HepG2 (cell line): ENCODE measurements around the gene MAP2K1. TPM values are rescaled to one million over a fixed set of nuclear protein-coding genes. Genes with fewer than 3 reads are reported as not detected.

ENCODE experiments used
- ARHGAP35 ChIP-seq: sonication (generic); formaldehyde crosslinking; IDR thresholded peaks from 2 replicates; pipeline ENCODE4 v1.9.0; 2022; ENCODE audit warnings: mild to moderate bottlenecking, inconsistent platforms, moderate library complexity, missing genetic modification reagents, borderline replicate concordance
- CBX1 ChIP-seq: IDR thresholded peaks from one replicate; pipeline ENCODE4 v1.6.1; 2016; ENCODE audit warnings: antibody characterized with exemption, low read depth
- CBX5 ChIP-seq: sonication (generic); formaldehyde crosslinking; IDR thresholded peaks from 2 replicates; pipeline ENCODE4 v1.4.0; 2020; ENCODE audit warnings: missing genetic modification reagents, borderline replicate concordance
- CREM ChIP-seq, 2 experiments: sonication (generic) in 1 of 2; formaldehyde crosslinking in 1 of 2; IDR thresholded peaks; 2 replicates each; pipeline versions ENCODE4 v1.4.0 to v1.6.1; 2016 to 2020; ENCODE audit warnings: antibody characterized with exemption in 1 of 2, mild to moderate bottlenecking in 1 of 2, missing genetic modification reagents in 1 of 2
- CTCF ChIP-seq: sonication (generic); formaldehyde crosslinking; IDR thresholded peaks from 2 replicates; pipeline ENCODE4 v1.5.0; 2020; ENCODE audit warnings: mild to moderate bottlenecking, missing genetic modification reagents, moderate library complexity
- ELF3 ChIP-seq: IDR thresholded peaks from 2 replicates; pipeline ENCODE4 v1.6.1; 2016; ENCODE audit warnings: missing genetic modification reagents, missing compliant biosample characterization
- HOXA5 ChIP-seq: sonication (generic); formaldehyde crosslinking; IDR thresholded peaks from 2 replicates; pipeline ENCODE4 v1.4.0; 2020; ENCODE audit warnings: missing genetic modification reagents
- MLX ChIP-seq: IDR thresholded peaks from 2 replicates; pipeline ENCODE4 v1.6.1; 2016
- NFYB ChIP-seq: sonication (generic); formaldehyde crosslinking; IDR thresholded peaks from 2 replicates; pipeline ENCODE4 v1.4.0; 2020; ENCODE audit warnings: missing genetic modification reagents
- PBX2 ChIP-seq: IDR thresholded peaks from 2 replicates; pipeline ENCODE4 v1.6.1; 2016; ENCODE audit warnings: control low read depth
- PHF8 ChIP-seq: sonication (generic); formaldehyde crosslinking; IDR thresholded peaks from 2 replicates; pipeline ENCODE4 v1.5.0; 2020; ENCODE audit warnings: missing genetic modification reagents
- SNAI1 ChIP-seq: sonication (generic); formaldehyde crosslinking; IDR thresholded peaks from 2 replicates; pipeline ENCODE4 v1.5.0; 2020; ENCODE audit warnings: mild to moderate bottlenecking, missing genetic modification reagents, borderline replicate concordance
- SYNCRIP ChIP-seq: fragments of 200-400 bp; formaldehyde crosslinking; IDR thresholded peaks from 2 replicates; pipeline ENCODE4 v1.6.1; 2018; ENCODE audit warnings: mild to moderate bottlenecking, low read depth, low read length; ENCODE audit not compliant: insufficient read depth
- TEAD3 ChIP-seq: optimal IDR thresholded peaks from 2 replicates; pipeline ENCODE3; 2016; ENCODE audit warnings: borderline replicate concordance
- TOPORS ChIP-seq: sonication (generic); formaldehyde crosslinking; IDR thresholded peaks from 2 replicates; pipeline ENCODE4 v1.8.0; 2023; ENCODE audit warnings: mild to moderate bottlenecking, missing genetic modification reagents
- TRIM24 ChIP-seq: sonication (generic); formaldehyde crosslinking; IDR thresholded peaks from 2 replicates; pipeline ENCODE4 v1.8.0; 2022; ENCODE audit warnings: mild to moderate bottlenecking, missing genetic modification reagents
- XRCC5 ChIP-seq: fragments of 200-400 bp; formaldehyde crosslinking; optimal IDR thresholded peaks from 2 replicates; pipeline ENCODE3; 2017; ENCODE audit warnings: mild to moderate bottlenecking, low read length
- ZBTB49 ChIP-seq: sonication (generic); formaldehyde crosslinking; IDR thresholded peaks from 2 replicates; pipeline ENCODE4 v1.4.0; 2020; ENCODE audit warnings: missing genetic modification reagents, borderline replicate concordance
- ZNF333 ChIP-seq: sonication (generic); formaldehyde crosslinking; IDR thresholded peaks from 2 replicates; pipeline ENCODE4 v1.4.0; 2020; ENCODE audit warnings: mild to moderate bottlenecking, missing genetic modification reagents, borderline replicate concordance
- ZNF33B ChIP-seq: sonication (generic); formaldehyde crosslinking; IDR thresholded peaks from 2 replicates; pipeline ENCODE4 v1.5.1; 2020; ENCODE audit warnings: mild to moderate bottlenecking, missing genetic modification reagents
- ZNF660 ChIP-seq: sonication (generic); formaldehyde crosslinking; IDR thresholded peaks from 2 replicates; pipeline ENCODE4 v1.5.1; 2020; ENCODE audit warnings: mild to moderate bottlenecking, low read depth, missing genetic modification reagents, borderline replicate concordance
- ZNF772 ChIP-seq: sonication (generic); formaldehyde crosslinking; IDR thresholded peaks from 2 replicates; pipeline ENCODE4 v1.5.0; 2020; ENCODE audit warnings: mild to moderate bottlenecking, missing genetic modification reagents
- polyA plus RNA-seq, 8 experiments: library from polyadenylated mRNA; depleted of rRNA in 3 of 8; stranded (reverse) in 7 of 8; unstranded in 1 of 8; fragments of >200 nt; fragmentation: Illumina TruSeq in 4 of 8; extraction: Trizol in 4 of 8; gene quantifications; 2 replicates each; pipeline versions ENCODE4 v1.2.1 to v1.2.3, GENCODE V29; 2011 to 2016; ENCODE audit warnings: low read depth in 4 of 8, missing spikeins in 1 of 8, mixed read lengths in 1 of 8; ENCODE audit not compliant: insufficient read depth in 1 of 8
- total RNA-seq, 5 experiments: library from RNA; depleted of rRNA; stranded (reverse); fragments of >200 nt; fragmentation: Illumina TruSeq; extraction: Trizol; gene quantifications; 2 replicates each; pipeline ENCODE4 v1.2.3, GENCODE V29; 2016; ENCODE audit warnings: low read depth in 1 of 5

The MAP2K1 gene
- total and polyA plus RNA-seq, 2 of the 13 experiments (the other 11 are each of a cell fraction or from before 2014, with no cell fraction given) = 24.1 to 49.2 TPM

GRCh38 chr15:66452971-66453580 is 66.4 kb downstream of the MAP2K1 start (continued):
- no peak for TF ChIP-seq ZBTB49 (CRISPR knock-in tag)
- TF ChIP-seq CBX5 (CRISPR knock-in tag) = no peak
- TF ChIP-seq CTCF (CRISPR knock-in tag) = peak; percentile 31; the same call in 1 of the 2 replicates
- TF ChIP-seq HOXA5 (CRISPR knock-in tag) = no peak
- no peak for TF ChIP-seq CBX1
- TF ChIP-seq SYNCRIP = no peak
- TF ChIP-seq ZNF660 = no peak
- TF ChIP-seq NFYB (CRISPR knock-in tag) = no peak
- no peak for TF ChIP-seq XRCC5
- peak; percentile 51; the same call in 1 of the 2 replicates for TF ChIP-seq TRIM24 (CRISPR knock-in tag)
- TF ChIP-seq ZNF33B (CRISPR knock-in tag) = no peak
- TF ChIP-seq TEAD3 (CRISPR knock-in tag) = no peak
- 0 out of 2 replicates have a peak, but pooled peaks have one; percentile 21 for TF ChIP-seq MLX (CRISPR knock-in tag)
- no peak for TF ChIP-seq ZNF333 (CRISPR knock-in tag)
- no peak for TF ChIP-seq PBX2 (CRISPR knock-in tag)
- TF ChIP-seq ZNF772 (CRISPR knock-in tag) = no peak
- TF ChIP-seq SNAI1 = no peak
- peak; percentile 50; the same call in 1 of the 2 replicates for TF ChIP-seq CREM (IDR thresholded peaks at IDR 0.05)
- no peak for TF ChIP-seq CREM (CRISPR knock-in tag; IDR thresholded peaks at IDR 0.05)
- TF ChIP-seq ARHGAP35 (CRISPR knock-in tag) = no peak
- TF ChIP-seq PHF8 = no peak
- no peak for TF ChIP-seq TOPORS (CRISPR knock-in tag)
- TF ChIP-seq ELF3 (CRISPR knock-in tag) = peak; percentile 13; the same call in 1 of the 2 replicates
